HL-60 (cell line): ENCODE results near the gene IRF1.

Experiments
- DNase-seq, 2 experiments: peaks; one replicate each; pipeline ENCODE4 v3.0.0-alpha.2; 2010 to 2020; ENCODE audit warnings: low read depth in 1 of 2, low spot score in 1 of 2
- H3K27ac ChIP-seq: fragments of 250-450 bp; sonication (Bioruptor Pico); replicated peaks from 2 replicates; pipeline ENCODE4 v1.5.1; 2020; ENCODE audit warnings: mild to moderate bottlenecking, moderate library complexity
- H3K27me3 ChIP-seq: fragments of 250-450 bp; sonication (Bioruptor Pico); 2 replicates; pipeline ENCODE4 v1.5.1; 2021; ENCODE audit warnings: mild to moderate bottlenecking, moderate library complexity; ENCODE audit not compliant: insufficient read depth, poor library complexity, severe bottlenecking
- H3K4me3 ChIP-seq: replicated peaks from 2 replicates; pipeline ENCODE4 v1.5.1; 2011; ENCODE audit warnings: mild to moderate bottlenecking, control low read depth, low read length; ENCODE audit not compliant: insufficient read depth
- CTCF ChIP-seq: IDR thresholded peaks from one replicate; pipeline ENCODE4 v1.5.1; 2011; ENCODE audit warnings: low read length, control low read depth, inconsistent platforms; ENCODE audit not compliant: insufficient read depth
- GABPA ChIP-seq: IDR thresholded peaks from 2 replicates; pipeline ENCODE4 v1.6.1; 2012; ENCODE audit warnings: low read depth
- POLR2AphosphoS5 ChIP-seq: IDR thresholded peaks from 2 replicates; pipeline ENCODE4 v1.6.1; 2012; ENCODE audit warnings: low read depth
- REST ChIP-seq: IDR thresholded peaks from 2 replicates; pipeline ENCODE4 v1.6.1; 2012; ENCODE audit warnings: low read depth; ENCODE audit not compliant: insufficient replicate concordance
- SPI1 ChIP-seq: IDR thresholded peaks from 2 replicates; pipeline ENCODE4 v1.6.1; 2012; ENCODE audit warnings: low read depth, mild to moderate bottlenecking, borderline replicate concordance

The IRF1 gene

GRCh38 chr5:132493241-132493640 is 2.7 kb upstream of the IRF1 start:
- no peak overlapping the region for H3K27ac ChIP-seq
- DNase-seq = no peak
- TF ChIP-seq SPI1 = no peak
- no peak for TF ChIP-seq CTCF
- no peak for TF ChIP-seq REST
- TF ChIP-seq GABPA = no peak
- TF ChIP-seq POLR2AphosphoS5 = no peak
- H3K4me3 ChIP-seq = no peak overlapping the region
- no peaks in the 10 kb centered on the region for H3K27me3 ChIP-seq

- DNase-seq = no peak
- no peaks in the 10 kb centered on the region for H3K27me3 ChIP-seq
- no peak overlapping the region for H3K4me3 ChIP-seq
- TF ChIP-seq REST = no peak
- no peak for TF ChIP-seq POLR2AphosphoS5
- TF ChIP-seq CTCF = no peak
- no peak for TF ChIP-seq SPI1
- TF ChIP-seq GABPA = no peak
- no peak overlapping the region for H3K27ac ChIP-seq
Observed at GRCh38 chr5:132492386-132493125, 2.0 kb upstream of the IRF1 start.

GRCh38 chr5:132491368-132492364 is 1.1 kb upstream of the IRF1 start:
- no peak for TF ChIP-seq POLR2AphosphoS5
- TF ChIP-seq GABPA = no peak
- no peak for TF ChIP-seq SPI1
- no peak for TF ChIP-seq REST
- no peak for TF ChIP-seq CTCF
- Histone ChIP-seq H3K27me3 (no peaks in the 10 kb centered on the region), H3K27ac (peak overlapping the region; percentile 69), H3K4me3 (peak overlapping the region; percentile 33)
- DNase-seq = no peak
